Raji (cell line): Measurements from ENCODE around the gene METRNL.

ENCODE experiments used
- POLR2A ChIP-seq: IDR thresholded peaks from 2 replicates; pipeline ENCODE4 v1.6.1; 2011; ENCODE audit warnings: low read depth, low read length, control low read depth; ENCODE audit not compliant: insufficient read depth

The METRNL gene

GRCh38 chr17:83133302-83134121 is 54.1 kb downstream of the METRNL start:
- TF ChIP-seq POLR2A, result no peak

GRCh38 chr17:83135692-83136091 is 56.3 kb downstream of the METRNL start:
- no peak for TF ChIP-seq POLR2A

GRCh38 chr17:83136156-83136555 is 56.7 kb downstream of the METRNL start:
- no peak for TF ChIP-seq POLR2A

GRCh38 chr17:83136931-83137330 is 57.5 kb downstream of the METRNL start:
- no peak for TF ChIP-seq POLR2A

GRCh38 chr17:83137523-83137922 is 58.1 kb downstream of the METRNL start:
- TF ChIP-seq POLR2A, result no peak

GRCh38 chr17:83138820-83139219 is 59.4 kb downstream of the METRNL start:
- no peak for TF ChIP-seq POLR2A

GRCh38 chr17:83142619-83143018 is 63.2 kb downstream of the METRNL start:
- TF ChIP-seq POLR2A, result no peak

GRCh38 chr17:83143817-83144231 is 64.4 kb downstream of the METRNL start:
- TF ChIP-seq POLR2A, result no peak
